Amniotic stem cell (primary cell): ENCODE measurements around the gene SCYL2.
"Not testable (repeated sequence)": the region's sequence is repeated elsewhere in the genome, so short reads cannot be mapped to it uniquely, and the experiment has no call there.

Experiments
- DNase-seq: peaks from one replicate; lab custom pipeline; 2025; lab: John Stamatoyannopoulos, UW

Gene SCYL2

GRCh38 chr12:100329800-100330199, 62.8 kb downstream of the SCYL2 start:
- no peak for DNase-seq

GRCh38 chr12:100331871-100332270, 64.9 kb downstream of the SCYL2 start:
- no peak for DNase-seq

- DNase-seq: no peak
Measured at GRCh38 chr12:100332852-100333251, 65.9 kb downstream of the SCYL2 start.

GRCh38 chr12:100337299-100337698, 70.3 kb downstream of the SCYL2 start:
- no peak for DNase-seq

- no peak for DNase-seq
Measured at GRCh38 chr12:100337727-100338126, 70.8 kb downstream of the SCYL2 start.

- no peak for DNase-seq
Measured at GRCh38 chr12:100339071-100339470, 72.1 kb downstream of the SCYL2 start.

- not testable (repeated sequence) for DNase-seq
Measured at GRCh38 chr12:100342897-100343296, 75.9 kb downstream of the SCYL2 start.

GRCh38 chr12:100344351-100344750, 77.4 kb downstream of the SCYL2 start:
- not testable (repeated sequence) for DNase-seq

- DNase-seq: no peak
Measured at GRCh38 chr12:100345020-100345767, 78.2 kb downstream of the SCYL2 start.

GRCh38 chr12:100346660-100347059, 79.7 kb downstream of the SCYL2 start:
- no peak for DNase-seq

GRCh38 chr12:100348657-100349454, 81.9 kb downstream of the SCYL2 start:
- no peak for DNase-seq

GRCh38 chr12:100356644-100357223, 89.8 kb downstream of the SCYL2 start, which contains the start of gene SLC17A8:
Gene SLC17A8, plus strand, starts transcription at chr12:100357074. Its CDS starts 318 bp downstream, at chr12:100357392.
- no peak for DNase-seq

GRCh38 chr12:100359248-100359647, 92.3 kb downstream of the SCYL2 start:
- DNase-seq: no peak

GRCh38 chr12:100359822-100360221, 92.8 kb downstream of the SCYL2 start:
- no peak for DNase-seq

- DNase-seq: no peak
Measured at GRCh38 chr12:100360450-100360849, 93.5 kb downstream of the SCYL2 start.

GRCh38 chr12:100364324-100364723, 97.3 kb downstream of the SCYL2 start:
- DNase-seq: no peak

- DNase-seq: no peak
Measured at GRCh38 chr12:100365411-100365810, 98.4 kb downstream of the SCYL2 start.

- DNase-seq: no peak
Measured at GRCh38 chr12:100368066-100368465, 101.1 kb downstream of the SCYL2 start.

GRCh38 chr12:100371146-100371545, 104.2 kb downstream of the SCYL2 start:
- no peak for DNase-seq

- no peak for DNase-seq
Measured at GRCh38 chr12:100372853-100373640, 106.1 kb downstream of the SCYL2 start.

GRCh38 chr12:100375038-100375735, 108.2 kb downstream of the SCYL2 start:
- DNase-seq: no peak
